ENCODE data around the gene CTAGE4.
"Not testable (repeated sequence)": the region's sequence is repeated elsewhere in the genome, so short reads cannot be mapped to it uniquely, and the experiment has no call there.

The CTAGE4 gene, protein sequence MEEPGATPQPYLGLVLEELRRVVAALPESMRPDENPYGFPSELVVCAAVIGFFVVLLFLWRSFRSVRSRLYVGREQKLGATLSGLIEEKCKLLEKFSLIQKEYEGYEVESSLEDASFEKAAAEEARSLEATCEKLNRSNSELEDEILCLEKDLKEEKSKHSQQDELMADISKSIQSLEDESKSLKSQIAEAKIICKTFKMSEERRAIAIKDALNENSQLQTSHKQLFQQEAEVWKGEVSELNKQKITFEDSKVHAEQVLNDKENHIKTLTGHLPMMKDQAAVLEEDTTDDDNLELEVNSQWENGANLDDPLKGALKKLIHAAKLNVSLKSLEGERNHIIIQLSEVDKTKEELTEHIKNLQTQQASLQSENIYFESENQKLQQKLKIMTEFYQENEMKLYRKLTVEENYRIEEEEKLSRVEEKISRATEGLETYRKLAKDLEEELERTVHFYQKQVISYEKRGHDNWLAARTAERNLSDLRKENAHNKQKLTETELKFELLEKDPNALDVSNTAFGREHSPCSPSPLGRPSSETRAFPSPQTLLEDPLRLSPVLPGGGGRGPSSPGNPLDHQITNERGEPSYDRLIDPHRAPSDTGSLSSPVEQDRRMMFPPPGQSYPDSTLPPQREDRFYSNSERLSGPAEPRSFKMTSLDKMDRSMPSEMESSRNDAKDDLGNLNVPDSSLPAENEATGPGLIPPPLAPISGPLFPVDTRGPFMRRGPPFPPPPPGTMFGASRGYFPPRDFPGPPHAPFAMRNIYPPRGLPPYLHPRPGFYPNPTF

DNA sequence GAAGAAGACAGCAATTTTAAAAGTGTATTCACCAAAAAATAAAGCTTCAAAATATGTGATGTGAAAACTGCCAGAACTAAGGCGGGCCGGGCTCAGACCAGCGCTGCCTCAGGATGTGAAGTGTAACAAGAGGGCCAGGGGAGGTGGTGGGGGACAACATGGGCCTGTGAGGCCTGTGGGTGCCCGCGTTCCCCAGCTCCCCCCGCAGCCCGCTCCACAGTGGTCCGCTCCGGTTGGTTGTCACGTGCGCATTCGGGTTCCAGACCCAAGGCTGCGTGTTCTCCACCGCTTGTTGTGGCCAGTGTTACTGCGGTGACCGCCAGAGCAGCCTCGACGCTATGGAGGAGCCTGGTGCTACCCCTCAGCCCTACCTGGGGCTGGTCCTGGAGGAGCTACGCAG lies at the start of gene CTAGE4:
Gene CTAGE4, plus strand, starts transcription at position 301 of the 400 bp plus-strand sequence. Its CDS starts 38 bp downstream, at position 339.
- not testable (repeated sequence) for DNase-seq

DNA sequence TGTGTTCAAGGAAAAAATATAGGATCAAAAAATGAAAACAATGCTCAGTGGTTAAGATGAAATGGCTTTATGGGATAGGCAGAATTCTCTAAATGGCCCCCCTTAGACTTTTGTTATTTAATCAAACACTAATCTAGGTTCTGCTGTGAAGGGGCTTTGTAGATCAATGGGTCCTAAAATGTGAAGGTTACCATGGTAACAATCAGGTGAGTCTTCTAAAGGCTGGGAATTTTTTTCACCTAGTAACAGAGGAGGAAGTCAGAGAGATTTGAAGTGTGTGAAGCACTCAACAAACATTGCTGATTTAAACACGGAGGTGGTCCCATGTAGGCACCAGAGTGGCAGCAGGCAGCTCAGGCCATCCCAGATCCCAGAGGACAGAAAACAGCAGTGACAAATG lies 49.1 kb upstream of the CTAGE4 start:
- DNase-seq = no peak

DNA sequence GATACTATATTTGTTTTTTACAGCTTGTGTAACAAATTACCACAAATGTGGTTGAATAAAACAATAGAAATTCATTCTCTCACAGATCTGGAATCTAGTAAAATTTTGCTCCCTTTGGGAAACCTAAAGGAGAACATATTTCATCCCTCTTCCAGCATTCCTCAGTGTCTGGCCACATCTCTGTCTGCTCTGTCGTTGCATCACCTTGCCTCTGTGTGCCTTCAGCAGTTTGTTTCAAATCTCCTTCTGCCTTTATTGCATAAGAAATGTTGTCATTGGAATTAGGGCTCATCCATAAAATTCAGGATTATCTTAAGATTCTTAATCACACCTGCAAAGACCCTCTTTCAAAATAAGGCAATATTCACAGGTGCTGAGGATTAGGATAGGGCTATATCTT lies 45.8 kb upstream of the CTAGE4 start:
- no peak for DNase-seq

DNA sequence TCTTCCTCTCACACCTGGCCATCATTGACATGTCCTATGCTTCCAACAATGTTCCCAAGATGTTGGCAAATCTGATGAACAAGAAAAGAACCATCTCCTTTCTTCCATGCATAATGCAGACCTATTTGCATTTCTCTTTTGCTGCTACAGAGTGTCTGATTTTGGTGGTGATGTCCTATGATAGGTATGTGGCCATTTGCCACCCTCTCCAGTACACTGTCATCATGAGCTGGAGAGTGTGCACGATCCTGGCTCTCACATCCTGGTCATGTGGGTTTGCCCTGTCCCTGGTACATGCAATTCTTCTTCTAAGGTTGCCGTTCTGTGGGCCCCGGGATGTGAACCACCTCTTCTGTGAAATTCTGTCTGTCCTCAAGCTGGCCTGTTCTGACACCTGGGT lies 41.1 kb upstream of the CTAGE4 start:
- DNase-seq = no peak

DNA sequence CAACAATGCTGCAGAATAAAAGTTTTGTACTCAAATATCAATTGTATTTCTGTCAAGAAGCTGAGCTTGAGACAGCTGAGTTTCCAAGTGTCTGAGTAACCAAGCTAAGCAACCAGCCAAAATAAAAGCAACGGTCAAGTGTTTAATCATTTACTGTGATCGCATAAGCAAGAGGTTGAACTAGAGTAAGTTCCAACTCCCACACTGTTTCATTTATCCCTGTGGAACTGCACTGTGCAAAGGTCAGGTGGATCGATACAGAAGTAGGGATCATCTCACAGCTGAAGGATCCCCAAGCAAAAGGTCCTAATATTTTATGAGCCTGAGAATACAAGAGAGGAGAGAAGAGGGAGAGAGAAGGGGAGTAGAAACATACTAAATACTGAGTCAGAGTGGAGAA lies 38.8 kb upstream of the CTAGE4 start:
- no peak for DNase-seq

DNA sequence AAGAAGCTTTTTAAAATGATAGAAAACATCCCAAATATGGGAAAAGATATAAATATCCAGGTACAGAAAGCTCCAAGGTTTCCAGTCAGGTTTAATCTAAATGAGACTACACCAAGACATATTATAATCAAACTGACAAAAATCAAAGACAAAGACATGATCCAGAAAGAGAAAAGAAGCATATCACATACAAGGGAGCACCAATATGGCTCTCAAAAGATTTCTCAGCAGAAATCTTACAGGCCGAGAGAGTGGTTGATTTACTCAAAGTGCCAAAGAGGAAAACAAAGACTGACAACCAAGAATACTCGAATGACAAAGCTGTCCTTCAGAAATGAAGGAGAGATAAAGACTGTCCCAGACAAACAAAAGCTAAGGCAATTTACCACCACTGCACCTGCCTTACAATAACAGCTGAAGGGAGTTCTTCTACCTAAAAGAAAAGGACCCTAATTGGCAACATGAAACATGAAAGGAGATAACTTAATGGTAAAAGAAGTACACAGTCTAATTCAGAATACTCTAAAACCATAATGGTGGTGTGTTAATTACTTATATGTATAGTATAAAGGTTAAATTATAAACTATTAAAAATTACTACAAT lies 34.9 kb upstream of the CTAGE4 start:
- no peak for DNase-seq

DNA sequence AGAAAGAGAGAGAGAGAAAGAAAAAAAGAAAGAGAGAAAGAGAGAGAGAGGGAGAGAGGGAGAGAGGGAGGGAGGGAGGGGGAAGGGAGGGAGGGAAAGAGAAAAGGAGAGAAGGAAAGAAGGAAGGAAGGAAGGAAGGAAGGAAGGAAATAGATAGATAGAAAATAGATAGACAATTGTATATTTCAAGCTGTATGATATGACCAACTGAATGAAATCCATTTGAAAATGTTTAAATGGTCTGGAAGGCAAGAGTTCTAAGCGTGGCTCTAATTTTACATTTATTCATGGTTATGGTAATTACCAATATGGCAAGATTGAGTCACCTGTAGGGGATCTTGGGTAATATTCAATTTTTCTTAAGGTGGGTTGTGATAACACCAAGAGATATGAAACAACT lies 24.4 kb upstream of the CTAGE4 start:
- DNase-seq = no peak

DNA sequence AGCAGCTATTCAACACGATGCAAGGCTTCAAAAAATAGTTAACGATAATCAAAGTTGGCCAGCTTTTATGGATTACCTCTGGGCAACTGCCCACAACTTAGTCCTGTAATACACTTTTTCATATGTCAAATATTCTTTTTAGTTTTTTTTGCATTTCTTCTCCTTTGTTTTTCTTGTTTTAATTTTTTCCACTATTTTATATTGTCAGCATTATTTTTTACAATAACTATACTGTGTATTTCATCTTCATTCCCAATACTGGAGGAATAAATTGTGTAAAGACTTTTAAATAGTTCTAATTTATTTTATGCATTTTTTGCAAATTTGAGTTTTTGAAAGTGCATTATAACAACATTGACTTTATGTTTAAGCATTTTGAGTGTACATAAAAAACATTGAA lies 18.5 kb upstream of the CTAGE4 start:
- no peak for DNase-seq

DNA sequence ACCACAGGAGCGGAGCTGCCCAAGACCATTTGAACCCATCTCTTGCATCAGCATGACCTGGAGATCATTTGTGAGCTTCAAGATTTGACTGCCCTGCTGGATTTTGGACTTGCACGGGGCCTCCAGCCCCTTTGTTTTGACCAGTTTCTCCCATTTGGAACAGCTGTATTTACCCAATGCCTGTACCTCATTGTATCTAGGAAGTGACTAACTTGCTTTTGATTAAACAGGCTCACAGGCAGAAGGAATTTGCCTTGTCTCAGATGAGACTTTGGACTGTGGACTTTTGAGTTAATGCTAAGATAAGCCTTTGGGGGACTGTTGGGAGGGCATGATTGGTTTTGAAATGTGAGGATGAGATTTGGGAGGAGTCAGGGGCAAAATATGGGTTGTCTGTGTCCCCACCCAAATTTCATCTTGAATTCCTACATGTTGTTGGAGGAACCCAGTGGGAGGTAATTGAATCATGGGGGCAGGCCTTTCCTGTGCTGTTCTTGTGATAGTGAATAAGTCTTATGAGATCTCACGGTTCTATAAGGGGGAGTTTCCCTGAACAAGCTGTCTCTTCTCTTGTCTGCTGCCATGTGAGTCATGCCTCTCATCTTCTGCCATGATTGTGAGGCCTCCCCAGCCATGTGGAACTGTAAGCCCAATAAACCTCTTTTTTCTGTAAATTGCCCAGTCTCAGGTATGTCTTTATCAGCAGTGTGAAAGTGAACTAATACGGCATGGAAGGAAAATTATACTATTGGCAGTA lies 11.5 kb upstream of the CTAGE4 start:
- DNase-seq = not testable (repeated sequence)

DNA sequence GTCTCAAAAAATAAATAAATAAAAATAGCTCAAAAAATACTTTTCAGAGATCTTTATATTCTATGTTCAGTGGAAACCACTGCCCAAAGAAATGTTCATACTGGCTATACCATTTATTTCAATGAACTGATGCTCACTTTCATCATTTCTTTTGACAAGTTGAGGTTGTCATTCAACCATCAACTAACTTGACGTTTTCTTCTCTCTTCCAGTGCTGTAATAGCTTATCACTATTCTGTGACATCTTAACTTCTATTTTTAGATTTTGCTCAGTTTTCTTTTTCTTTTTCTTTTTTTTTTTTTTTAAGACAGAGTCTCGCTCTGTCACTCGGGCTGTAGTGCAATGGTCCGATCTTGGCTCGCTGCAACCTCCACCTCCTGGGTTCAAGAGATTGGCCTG lies 8.7 kb upstream of the CTAGE4 start:
- no peak for DNase-seq

DNA sequence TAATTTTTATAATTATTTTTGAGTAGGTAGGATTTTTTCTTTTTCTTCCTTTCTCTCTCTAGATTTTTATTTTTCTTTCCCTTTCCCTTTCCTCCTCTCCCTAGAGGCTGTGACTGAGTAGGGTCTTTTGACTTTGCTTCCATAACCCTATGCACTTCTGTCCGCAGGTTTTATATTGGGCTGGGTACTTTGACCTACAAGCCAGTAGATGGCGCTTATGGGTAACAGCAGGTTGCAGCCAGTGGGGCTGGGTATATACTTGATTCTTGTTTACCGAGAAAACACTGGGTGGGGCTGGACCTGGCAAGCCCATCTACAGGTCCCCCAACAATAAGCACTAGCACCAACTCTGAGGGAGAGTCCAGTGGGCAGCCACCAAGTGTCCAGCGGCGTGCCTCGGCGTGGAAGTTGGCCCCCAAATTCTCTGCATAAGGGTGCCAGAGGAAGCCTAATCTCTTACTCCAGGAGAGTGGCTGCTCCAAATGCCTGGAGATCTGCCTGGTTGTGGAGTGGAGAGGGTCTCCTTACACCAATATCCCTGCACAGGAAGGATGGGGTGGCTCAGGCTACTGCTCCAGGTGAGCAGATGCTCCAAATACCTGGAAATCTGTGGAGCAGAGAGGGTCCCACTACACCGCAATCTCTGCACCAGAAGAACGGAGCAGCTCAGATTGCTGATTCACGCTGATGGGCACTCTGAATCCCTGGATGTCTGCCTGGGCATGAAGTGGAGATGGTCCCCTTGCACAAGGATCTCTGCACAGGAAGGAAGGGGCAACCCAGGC lies 4.7 kb upstream of the CTAGE4 start:
- DNase-seq = not testable (repeated sequence)

DNA sequence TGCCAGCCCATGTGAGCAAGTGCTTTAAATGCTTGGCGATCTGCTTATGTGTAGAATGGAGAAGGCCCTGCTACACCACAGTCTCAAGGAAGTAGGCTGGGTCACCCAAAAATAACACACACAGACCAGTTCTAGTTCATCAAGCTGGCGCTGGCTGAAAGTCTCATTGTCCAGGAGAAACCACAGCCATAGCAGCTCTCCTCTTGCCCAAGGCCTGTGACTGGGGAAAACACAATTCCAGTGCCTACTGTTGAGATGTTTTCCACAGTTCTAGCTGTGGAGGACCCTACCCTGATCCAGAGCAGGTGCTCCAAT lies 4.1 kb upstream of the CTAGE4 start:
- DNase-seq = not testable (repeated sequence)

DNA sequence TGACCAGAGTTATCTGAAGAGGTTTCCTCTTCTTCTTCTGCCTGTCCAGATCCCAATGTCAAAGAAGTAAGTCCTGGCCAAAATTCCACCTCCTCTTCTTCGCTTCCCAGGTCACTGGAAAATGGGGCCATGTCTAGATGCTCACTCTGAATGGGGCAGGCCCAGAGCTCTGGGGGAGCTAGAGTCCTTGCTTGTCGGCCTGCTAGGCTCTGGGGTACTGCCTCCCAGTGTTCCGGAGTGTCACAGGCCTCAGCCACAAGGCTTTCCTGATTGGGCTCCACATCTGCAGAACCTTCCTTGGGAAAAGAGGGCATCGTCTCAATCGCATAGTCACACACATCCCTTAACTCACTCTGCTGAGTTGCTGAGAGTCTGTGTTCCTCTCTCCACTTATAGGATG lies 4.6 kb downstream of the CTAGE4 start:
- DNase-seq = not testable (repeated sequence)

DNA sequence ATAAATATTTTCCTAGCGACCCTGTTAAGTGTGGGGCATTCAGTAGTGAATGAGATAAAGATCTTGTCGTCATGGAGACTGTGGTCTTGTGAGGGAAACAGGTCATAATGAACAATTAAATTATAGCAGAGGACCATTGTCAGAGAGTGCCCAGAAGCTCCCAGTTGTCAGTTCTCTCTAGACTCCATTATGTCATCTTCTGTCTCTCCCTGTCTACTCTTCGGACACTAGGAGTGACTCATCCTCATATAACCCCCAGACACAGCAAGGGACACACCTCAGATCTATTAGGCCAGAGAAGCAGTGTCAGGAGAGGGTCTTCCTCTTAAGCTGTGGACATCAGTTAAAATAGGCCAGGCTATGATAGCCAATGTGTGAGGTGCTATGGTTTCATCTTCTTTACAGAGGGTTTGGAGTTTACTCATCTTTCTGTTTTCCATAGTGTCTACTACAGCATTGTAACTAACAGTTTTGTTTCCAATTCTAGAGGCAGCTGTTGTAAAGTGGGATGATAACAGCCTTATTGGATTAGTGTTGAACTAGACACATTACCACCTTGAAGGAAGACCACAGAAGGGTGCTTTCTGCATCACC lies 5.4 kb downstream of the CTAGE4 start:
- not testable (repeated sequence) for DNase-seq

DNA sequence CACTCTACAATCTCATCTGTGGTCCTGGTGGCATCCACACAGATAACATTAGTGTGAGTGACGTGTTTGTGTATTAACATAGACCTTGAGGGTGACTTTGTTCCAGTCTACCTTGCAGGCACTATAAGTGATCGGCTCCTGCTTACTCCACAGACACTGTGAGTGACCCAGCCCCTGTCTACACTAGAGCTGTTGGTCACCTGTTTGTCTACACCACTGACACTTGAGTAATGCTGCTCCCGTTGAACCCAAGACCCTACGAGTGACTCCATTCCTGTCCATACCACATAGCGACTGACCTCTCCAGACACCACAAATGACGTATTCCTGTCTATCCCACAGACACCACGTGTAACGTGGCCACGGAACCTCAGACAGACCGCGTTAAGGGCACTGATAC lies 10.5 kb downstream of the CTAGE4 start:
- not testable (repeated sequence) for DNase-seq

DNA sequence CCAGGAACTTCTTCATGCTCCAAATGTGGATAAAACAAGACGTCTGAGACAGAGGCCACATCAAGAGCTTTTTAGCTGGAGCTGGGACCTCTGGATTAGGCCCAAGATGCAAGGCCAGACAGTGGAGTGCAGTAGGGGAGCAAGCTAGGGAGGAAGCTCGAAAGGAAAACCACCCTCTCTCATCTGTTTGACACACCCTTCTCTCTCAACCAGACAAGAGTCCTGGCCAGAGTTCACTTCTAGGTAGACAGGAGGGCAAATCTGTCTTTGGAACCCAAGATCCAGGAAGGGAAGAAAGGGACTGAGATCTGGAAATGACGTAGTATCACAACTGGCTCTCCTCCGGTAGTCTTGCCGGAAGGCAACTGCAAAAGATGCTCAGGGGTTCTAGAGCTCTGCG lies 11.2 kb downstream of the CTAGE4 start:
- not testable (repeated sequence) for DNase-seq

DNA sequence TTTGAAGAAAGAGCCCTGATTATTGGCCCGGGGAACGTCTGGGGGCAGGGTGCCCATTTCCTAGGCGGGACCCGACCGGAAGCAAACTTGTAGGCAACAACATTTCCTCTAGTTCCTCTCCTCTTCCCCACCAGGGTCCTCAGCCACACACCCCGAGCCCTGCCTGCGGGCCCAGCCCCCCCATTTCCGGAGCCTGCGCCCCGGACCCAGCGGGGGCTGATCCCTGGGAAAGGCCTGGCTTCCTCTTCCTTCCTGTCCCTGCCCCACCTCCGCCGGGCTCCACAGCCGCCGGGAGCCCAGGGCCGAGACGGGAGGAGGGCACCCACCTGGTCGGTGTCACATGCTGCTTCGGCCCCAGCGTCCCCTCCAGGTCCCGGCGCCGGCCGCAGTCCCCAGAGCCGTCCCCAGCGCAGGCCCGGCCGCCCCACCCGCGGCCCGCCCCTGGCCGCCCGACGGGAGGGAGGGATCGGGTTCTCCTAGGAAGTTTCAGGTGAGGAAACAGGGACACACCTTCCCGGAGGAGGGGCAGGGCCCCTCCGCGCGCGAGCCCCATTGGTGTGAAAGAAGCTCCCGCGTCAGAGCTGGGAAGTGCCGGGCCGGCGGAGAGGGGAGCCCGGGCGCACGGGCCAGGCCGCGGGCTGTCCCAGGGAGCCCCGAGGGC lies 12.1 kb downstream of the CTAGE4 start, which contains the start of gene ARHGEF35:
Gene ARHGEF35, minus strand, starts transcription at position 622 of the 661 bp plus-strand sequence. CDS start 7,450 bp downstream, outside the sequence.
- DNase-seq = not testable (repeated sequence)

DNA sequence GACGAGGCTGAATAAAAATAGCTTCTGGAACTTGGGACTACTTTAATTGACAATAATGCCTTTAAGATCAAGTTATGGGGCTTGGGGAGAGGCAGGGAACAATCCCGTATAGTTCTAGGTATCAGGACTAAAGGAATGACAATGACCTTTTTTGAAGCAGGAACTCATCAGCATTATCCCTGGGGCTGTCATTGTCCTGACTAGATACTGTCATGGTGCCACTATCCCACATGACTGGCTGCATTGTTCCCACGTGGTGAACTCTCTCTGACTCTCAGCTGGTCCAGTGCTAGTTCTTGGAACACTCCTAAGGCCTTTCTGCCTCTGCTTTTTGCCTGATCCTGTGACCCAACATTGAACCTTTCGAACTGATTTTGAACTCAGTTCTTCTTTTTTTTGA lies 15.7 kb downstream of the CTAGE4 start:
- not testable (repeated sequence) for DNase-seq

DNA sequence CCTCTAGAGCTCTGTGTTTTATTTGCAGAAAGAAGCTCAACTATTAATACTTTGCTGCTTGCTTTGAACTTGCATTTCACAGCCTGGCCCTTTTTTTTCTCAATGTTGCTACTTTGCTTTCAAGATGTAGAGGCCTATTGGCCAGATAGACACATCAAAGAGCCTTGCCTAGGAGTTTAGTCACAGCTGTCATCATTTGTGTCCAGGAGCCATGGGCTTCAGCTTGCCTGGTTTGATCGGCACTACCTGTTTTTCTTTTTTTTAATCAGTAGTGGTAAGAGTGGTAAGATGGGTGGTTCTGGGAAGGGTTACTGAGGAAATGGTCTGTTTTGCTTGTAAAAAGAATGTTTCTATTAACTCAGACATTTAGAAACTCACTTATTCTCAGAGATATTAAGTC lies 18.7 kb downstream of the CTAGE4 start:
- not testable (repeated sequence) for DNase-seq

DNA sequence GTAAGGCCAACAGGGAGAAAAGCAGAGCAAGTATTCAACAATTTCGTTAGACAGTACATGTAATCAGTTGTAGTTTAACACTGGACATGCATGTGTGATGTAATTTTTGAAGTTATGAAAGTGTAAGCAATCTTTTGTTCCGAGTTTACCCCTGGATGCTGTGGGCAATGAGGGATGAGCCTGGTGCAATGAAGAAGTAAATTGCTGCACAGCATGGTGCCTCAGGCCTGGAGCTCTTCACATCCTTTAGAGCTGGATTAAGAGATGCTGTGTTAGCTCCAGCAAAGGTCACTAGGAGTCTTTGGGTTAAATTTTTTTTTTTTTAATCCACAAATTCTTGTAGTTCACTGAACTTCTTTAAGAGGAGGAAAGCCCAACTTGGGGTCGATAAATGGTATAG lies 19.8 kb downstream of the CTAGE4 start:
- DNase-seq = not testable (repeated sequence)

DNA sequence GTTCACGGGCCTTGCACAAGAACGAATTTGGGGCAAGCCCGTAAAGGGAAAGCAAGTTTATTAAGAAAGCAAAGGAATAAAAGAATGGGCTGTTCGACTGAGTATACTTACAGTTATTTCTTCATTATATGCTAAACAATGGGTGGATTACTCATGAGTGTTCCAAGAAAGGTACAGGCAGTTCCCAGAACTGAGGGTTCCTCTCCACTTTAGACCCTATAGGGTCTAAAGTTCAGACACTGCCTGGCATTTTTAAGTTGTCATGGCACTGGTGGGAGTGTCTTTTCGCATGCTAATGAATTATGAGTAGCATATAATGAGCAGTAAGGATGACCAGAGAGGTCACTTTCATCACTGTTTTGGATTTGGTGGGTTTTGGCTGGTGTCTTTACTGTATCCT lies 22.0 kb downstream of the CTAGE4 start:
- DNase-seq = not testable (repeated sequence)

Measured in NCI-H510A treated with DMSO at 0.1 percent for 48 hours (cell line).